ENCODE results near the gene USP40. TPM values are rescaled to one million over a fixed set of nuclear protein-coding genes. Genes with fewer than 3 reads are reported as not detected.

The USP40 gene
- total and polyA plus RNA-seq, 2 of the 8 experiments (the other 6 are each of a cell fraction or from before 2014, with no cell fraction given): 12.0 to 15.7 TPM

GRCh38 chr2:233464056-233464455, 102.5 kb downstream of the USP40 start:
- H3K27me3 ChIP-seq (replicated peaks in 1 of 4; ENCODE audit: control insufficient read depth in 3 of 4, extremely low read depth in 1 of 4, insufficient read depth in 3 of 4, low read length in 3 of 4): no peaks in the 10 kb centered on the region
- H3K9ac ChIP-seq (replicated peaks in 1 of 4; ENCODE audit: extremely low read depth in 1 of 4, low read depth in 3 of 4, low read length in 3 of 4): no peak overlapping the region
- no peak overlapping the region for H2BK5ac ChIP-seq (ENCODE audit: low read depth, low read length)
- H3K56ac ChIP-seq (replicated peaks; ENCODE audit: insufficient read length, low read depth, low read length): no peak overlapping the region
- H2BK120ac ChIP-seq (replicated peaks; ENCODE audit: low read depth, low read length): no peak overlapping the region
- H3K9me3 ChIP-seq (ENCODE audit: insufficient read depth in 2 of 2, low read depth in 1 of 2, low read length in 1 of 2): no peaks in the 10 kb centered on the region
- H4K91ac ChIP-seq (replicated peaks; ENCODE audit: insufficient read length, low read length): no peak overlapping the region
- H3K4me2 ChIP-seq (ENCODE audit: insufficient read depth in 1 of 2, low read depth in 2 of 2, low read length in 2 of 2): no peak overlapping the region
- peaks cover 0 to 3% of the 10 kb centered on the region in 2 experiments for H4K20me1 ChIP-seq (replicated peaks in 1 of 2; ENCODE audit: control insufficient read depth in 1 of 2, insufficient read depth in 2 of 2, low read length in 2 of 2)
- H2BK12ac ChIP-seq (ENCODE audit: low read depth, low read length): no peak overlapping the region
- H3K79me1 ChIP-seq (ENCODE audit: low read depth, low read length): no peaks in the 10 kb centered on the region
- no peaks in the 10 kb centered on the region for H3K79me2 ChIP-seq (ENCODE audit: control insufficient read depth in 1 of 2, insufficient read depth in 2 of 2, low read length in 2 of 2)
- H4K5ac ChIP-seq (ENCODE audit: insufficient read length, low read depth, low read length): no peak overlapping the region
- H3K23me2 ChIP-seq (ENCODE audit: low read depth, low read length): peaks cover 2% of the 10 kb centered on the region; the same call in 1 of the 2 replicates
- DNase-seq (ENCODE audit: low read depth in 1 of 2, low spot score in 2 of 2) (no peak), FAIRE-seq (no peak)
- CTCF ChIA-PET (ENCODE audit: partially characterized antibody): interaction anchor here (0.6 to 1.5 kb wide), 4 partner anchors 8 to 369 kb away, joined by 3 to 7 read pairs (median 4); no protein-coding TSS in a partner anchor
- H2BK20ac ChIP-seq (ENCODE audit: low read length): no peak overlapping the region
- H3K27ac ChIP-seq (ENCODE audit: low read depth, low read length): no peak overlapping the region
- H3K23ac ChIP-seq (ENCODE audit: insufficient read length): no peak overlapping the region
- H3K4ac ChIP-seq (replicated peaks; ENCODE audit: insufficient read length, low read depth, low read length): no peak overlapping the region
- no peak overlapping the region for H4K8ac ChIP-seq (ENCODE audit: extremely low read depth, insufficient read depth, low read length)
- H3K18ac ChIP-seq (ENCODE audit: extremely low read depth, low read length): no peak overlapping the region
- no peak overlapping the region for H2AK5ac ChIP-seq (ENCODE audit: low read depth, low read length)
- 90% methylated on average over 19 of the region's 19 CpGs; no CpG with 5 or more reads in 1 of the 2 experiments for WGBS, 2 experiments (ENCODE audit: extremely low coverage in 1 of 2, insufficient coverage in 1 of 2, insufficient read length in 1 of 2, insufficient replicate concordance in 2 of 2, low coverage in 1 of 2, low lambda C conversion rate in 2 of 2, missing lambda C conversion rate in 1 of 2)
- H2AFZ ChIP-seq (ENCODE audit: low read length): no peak overlapping the region
- POLR2A ChIA-PET (ENCODE audit: partially characterized antibody): no interaction called here
- no peak overlapping the region for H3K14ac ChIP-seq (ENCODE audit: insufficient read length)
- peaks cover 2 to 8% (median 5%) of the 10 kb centered on the region in 4 experiments; a peak in 5 of 8 replicates for H3K36me3 ChIP-seq (ENCODE audit: control insufficient read depth in 2 of 4, insufficient read depth in 4 of 4, low read length in 3 of 4)
- no peak overlapping the region for H3K4me3 ChIP-seq (ENCODE audit: extremely low read depth in 1 of 4, insufficient read depth in 2 of 4, low read depth in 3 of 4, low read length in 4 of 4)
- no peak overlapping the region for H2BK15ac ChIP-seq (ENCODE audit: low read length)
- H3K4me1 ChIP-seq (replicated peaks in 1 of 4; ENCODE audit: control insufficient read depth in 3 of 4, insufficient read depth in 4 of 4, low read length in 3 of 4): no peaks in the 10 kb centered on the region
- TF ChIP-seq POU5F1 (IDR thresholded peaks at IDR 0.05; ENCODE audit: low read depth, low read length): no peak
- TF ChIP-seq, protein P1, sequence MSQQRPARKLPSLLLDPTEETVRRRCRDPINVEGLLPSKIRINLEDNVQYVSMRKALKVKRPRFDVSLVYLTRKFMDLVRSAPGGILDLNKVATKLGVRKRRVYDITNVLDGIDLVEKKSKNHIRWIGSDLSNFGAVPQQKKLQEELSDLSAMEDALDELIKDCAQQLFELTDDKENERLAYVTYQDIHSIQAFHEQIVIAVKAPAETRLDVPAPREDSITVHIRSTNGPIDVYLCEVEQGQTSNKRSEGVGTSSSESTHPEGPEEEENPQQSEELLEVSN (IDR thresholded peaks at IDR 0.05): no peak
- no peak for TF ChIP-seq CTBP2 (IDR thresholded peaks at IDR 0.05; ENCODE audit: borderline replicate concordance, insufficient read depth, insufficient read length, low read length)
- no peak for TF ChIP-seq PHF8 (conservative IDR thresholded peaks at IDR 0.05; ENCODE audit: low read depth, low read length)
- TF ChIP-seq RNF2 (IDR thresholded peaks at IDR 0.05; ENCODE audit: borderline replicate concordance, low read depth, low read length, missing control alignments, poor library complexity, severe bottlenecking): no peak
- no peak for TF ChIP-seq POLR2AphosphoS5 (IDR thresholded peaks at IDR 0.05; ENCODE audit: low read depth, low read length)
- TF ChIP-seq CBX8 (IDR thresholded peaks at IDR 0.05; ENCODE audit: borderline replicate concordance, low read depth, low read length): no peak
- TF ChIP-seq CREB1 (IDR thresholded peaks at IDR 0.05): no peak
- no peak for TF ChIP-seq SIN3A (conservative IDR thresholded peaks at IDR 0.05 in 1 of 2, IDR thresholded peaks at IDR 0.05 in 1 of 2; ENCODE audit: low read depth in 1 of 2, low read length in 2 of 2)
- no peak for TF ChIP-seq JUND (IDR thresholded peaks at IDR 0.05; ENCODE audit: low read length)
- TF ChIP-seq EGR1 (IDR thresholded peaks at IDR 0.05; ENCODE audit: borderline replicate concordance, low read depth, low read length): no peak
- TF ChIP-seq, protein P2, sequence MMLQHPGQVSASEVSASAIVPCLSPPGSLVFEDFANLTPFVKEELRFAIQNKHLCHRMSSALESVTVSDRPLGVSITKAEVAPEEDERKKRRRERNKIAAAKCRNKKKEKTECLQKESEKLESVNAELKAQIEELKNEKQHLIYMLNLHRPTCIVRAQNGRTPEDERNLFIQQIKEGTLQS (IDR thresholded peaks at IDR 0.05; ENCODE audit: insufficient read depth, low read depth, low read length): no peak
- TF ChIP-seq HDAC6 (IDR thresholded peaks at IDR 0.05; ENCODE audit: low read depth, low read length): no peak
